Brain pericyte (primary cell): ENCODE results near the gene OLA1.
A peak's percentile ranks its signal among the peaks of the same experiment; 100 is the strongest.

ENCODE experiments used
- DNase-seq: peaks from one replicate; pipeline ENCODE4 v3.0.0-alpha.2; 2012; ENCODE audit warnings: low read depth, low spot score

OLA1 gene

DNA sequence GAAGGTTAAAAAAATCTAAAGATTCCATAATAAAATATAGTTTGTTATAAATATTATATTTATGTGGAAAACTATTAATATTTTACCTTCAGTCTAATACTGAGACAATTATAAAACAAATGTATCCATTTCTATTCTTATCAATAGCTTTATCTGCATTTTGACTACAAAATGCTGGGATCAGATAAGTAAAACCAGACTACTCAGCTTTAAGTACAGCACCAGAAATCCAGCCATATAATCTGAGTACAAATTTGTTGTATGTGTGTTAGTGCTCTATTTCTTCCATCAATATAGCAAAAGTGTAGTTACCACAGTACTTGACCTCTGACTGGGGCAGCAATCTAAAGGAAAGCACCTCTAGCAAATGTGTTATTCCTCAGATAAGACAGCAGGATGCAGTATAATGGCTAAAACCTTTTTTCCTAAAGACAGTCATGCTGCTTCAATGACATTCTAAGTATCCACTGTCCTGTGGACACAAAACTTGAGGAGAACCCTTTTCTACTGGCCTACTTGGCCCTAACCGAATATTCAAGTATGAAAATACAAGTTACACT, 68.1 kb downstream of the OLA1 start:
- no peak for DNase-seq

DNA sequence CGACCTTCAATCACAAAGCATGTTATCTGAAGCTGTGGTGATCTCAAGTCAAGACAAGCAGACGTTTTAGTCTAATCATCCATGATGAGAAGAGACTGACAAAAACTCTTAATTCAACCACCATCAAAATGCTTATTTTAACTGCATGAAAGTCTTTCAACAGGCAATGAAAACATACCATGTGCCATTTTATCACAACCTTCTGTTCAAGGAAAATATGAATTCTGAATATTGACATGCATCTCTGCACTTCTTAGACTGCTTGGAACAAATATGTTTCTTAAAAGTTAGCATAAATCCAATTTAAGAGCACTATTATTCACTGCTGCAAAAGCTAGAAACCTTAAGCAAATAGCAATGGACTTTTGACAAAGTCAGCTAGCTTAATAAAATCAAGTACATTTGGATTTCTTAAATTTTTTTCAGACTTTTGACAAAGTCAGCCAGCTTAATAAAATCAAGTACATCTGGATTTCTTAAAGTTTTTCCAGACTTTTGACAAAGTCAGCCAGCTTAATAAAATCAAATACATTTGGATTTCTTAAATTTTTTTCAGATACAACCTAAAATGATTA, 70.9 kb downstream of the OLA1 start:
- DNase-seq: no peak

DNA sequence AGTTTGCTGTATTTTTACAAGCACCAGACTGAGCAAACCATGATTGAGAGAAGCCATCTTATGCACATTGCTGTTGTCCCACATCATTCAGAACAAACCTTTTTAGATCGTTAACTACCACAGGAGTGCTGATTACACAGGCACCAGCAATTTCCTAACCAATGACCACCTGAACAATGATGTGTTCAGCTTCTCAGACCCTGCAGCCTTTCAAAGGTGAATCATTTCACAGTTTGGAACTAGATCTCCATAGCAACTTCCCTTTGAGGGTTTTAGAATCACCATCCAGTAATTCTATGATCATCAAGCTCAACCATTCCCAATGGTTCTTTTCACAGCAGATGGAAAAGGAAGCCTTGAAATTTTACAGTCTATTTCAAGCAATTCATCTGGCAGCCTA, 71.4 kb downstream of the OLA1 start:
- no peak for DNase-seq

DNA sequence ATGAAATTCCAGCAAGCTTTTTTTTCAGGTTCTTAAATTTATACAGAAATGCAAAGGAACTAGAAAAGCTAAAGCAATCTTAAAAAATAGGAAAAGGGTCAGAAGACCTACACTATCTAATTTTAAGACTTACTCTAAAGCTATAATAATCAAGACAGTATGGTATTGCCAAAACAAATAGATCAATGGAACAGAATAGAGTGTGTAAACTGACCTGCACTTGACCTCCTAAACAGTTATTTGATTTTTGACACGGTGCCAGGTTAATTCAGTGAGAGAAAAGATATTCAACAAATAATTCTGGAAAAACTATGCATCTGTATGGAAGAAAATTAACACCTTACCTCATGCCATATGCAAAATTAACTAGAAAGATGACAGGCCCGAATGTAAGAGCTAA, 73.6 kb downstream of the OLA1 start:
- no peak for DNase-seq

DNA sequence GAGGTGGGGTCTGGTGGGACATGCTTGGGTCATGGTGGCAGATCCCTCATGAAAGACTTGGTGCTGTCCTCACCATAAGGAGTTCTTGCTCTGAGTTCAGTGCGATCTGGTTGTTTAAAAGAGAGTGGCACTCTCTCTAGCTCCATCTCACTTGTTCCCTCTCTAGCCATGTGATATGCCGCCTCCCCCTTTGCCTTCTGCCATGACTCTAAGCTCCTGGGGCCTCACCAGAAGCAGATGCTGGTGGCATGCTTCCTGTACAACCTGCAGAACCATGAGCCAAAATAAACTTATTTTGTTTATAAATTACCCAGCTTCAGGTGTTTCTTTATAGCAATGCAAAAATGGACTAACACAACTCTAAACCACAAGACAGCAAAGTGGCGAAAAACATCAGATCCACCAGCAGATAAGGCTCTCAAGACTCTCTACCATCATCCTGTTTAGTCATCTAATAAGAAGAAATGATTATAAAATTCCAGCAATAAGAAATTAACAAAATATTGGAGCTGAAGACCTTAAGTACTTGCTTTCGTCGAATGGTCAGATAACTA, 75.5 kb downstream of the OLA1 start:
- DNase-seq: no peak

DNA sequence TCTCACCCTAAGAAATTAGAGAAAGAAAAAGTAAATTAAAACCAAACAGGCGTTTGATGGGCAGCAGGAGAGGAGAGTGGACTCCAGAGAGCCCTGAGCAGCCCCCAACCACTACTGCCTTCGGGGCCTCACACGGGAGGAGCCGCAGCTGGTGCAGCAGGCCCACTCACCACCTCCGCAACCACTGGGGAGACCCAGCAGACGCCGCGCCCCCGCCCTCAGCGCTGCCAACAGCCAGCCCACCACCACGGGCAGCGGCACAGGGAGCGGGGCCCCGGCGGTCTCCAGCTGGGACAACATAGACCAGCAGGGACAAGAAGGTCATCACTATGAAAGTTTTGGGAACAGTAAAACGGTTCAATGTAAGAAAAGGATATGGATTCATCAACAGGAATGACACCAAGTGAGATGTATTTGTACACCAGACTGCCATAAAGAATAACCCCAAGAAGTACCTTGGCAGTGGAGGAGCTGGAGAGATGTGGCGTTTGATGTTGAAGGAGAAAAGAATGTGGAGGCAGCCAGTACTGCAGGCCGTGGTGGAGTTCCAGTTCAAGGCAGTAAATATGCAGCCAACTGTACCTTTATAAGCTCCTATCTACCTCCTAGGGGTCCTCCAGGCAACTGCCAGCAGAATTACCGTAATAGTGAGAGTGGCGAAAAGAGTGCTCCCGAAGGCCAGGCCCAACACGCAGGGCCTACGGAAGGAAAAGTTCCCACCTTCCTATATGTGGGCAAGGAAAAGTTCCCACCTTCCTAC, 76.5 kb downstream of the OLA1 start:
- DNase-seq: no peak

DNA sequence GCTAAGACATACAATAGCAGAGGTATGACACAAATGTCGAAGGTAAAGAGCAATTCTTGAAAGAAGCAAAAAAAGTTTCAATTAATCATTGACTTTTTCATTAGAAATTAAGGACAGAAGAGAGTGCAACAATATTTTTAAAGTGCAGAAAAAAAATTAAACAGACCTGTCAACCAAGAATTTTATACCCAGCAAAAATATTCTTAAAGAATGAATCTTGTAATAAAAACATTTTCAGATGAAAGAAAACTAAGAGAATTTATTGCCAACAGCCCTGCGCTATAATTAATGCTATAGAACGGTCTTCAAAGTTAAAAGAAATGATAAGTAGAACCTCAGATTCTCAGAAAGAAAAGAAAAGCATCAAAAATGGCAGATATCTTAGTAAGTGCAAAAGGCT, 79.0 kb downstream of the OLA1 start:
- DNase-seq: no peak

DNA sequence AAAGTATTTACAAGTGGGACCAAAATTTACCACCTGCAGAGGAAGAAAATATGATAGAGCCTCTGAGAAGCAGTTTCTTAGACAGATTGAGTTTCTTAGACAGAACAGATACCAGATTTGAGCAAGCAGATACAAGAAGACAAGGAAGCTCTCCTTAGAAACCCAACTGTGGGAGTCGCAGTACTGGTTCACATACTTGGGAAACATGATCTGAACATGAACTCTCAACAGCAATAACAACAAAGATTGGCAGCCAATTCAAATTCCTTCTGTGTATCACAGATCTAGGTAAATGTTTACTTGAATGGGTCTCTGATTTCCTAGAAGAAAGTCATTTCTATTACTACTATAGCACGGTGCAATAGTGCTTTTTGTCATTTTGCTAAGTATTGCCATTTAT, 82.1 kb downstream of the OLA1 start:
- DNase-seq: no peak

DNA sequence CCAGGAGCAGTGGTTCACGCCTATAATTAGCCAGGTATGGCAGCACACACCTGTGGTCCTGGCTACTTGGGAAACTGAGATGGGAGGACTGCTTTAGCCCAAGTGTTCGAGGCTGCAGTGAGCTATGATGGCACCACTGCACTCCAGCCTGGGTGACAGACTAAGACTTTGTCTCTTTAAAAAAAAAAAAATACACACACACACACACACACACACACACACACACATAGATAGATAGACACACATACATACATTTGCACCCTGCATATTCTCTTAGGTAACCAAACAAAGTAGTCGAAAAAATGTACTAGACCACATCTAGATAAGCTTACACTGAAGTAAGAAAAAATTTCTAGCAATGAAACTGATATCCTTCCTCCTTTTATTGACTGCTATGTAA, 86.8 kb downstream of the OLA1 start:
- DNase-seq: no peak

DNA sequence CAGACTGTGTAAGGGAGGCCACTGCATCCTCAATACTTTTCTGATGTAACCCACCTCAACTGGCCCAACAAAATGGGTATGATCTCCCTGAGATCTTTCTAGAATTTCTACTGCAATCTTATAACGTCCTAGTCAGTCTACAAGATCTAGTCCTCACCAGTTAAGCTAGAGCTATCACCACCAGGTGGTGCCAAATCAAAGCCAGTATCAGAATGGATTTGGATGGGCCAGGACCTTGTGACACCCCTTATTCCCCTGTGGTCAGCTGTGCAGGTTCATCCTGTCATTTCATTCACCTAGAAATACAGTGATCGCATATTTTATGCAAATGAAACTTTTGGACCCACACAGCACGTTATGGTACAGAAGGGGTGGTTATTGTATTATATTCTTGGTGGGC, 90.3 kb downstream of the OLA1 start:
- no peak for DNase-seq

DNA sequence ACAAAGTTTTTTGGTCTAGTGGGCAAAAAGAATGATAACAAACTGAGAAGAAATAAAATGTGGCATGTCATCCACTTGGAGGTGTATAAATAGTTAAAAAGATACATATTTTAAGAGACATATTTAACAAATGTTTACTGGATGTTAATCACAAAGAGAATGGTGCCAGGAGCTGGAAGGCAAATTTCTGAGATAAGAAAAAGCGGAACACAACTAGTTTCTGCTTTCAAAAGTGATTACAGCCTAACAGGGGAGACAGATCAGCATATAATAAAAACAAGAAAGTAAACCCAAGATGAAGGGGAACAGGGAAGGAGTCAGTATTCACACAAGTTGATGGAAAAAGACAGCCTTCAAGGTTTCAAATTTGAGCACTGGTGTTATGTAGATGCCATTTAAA, 91.3 kb downstream of the OLA1 start:
- DNase-seq: no peak

DNA sequence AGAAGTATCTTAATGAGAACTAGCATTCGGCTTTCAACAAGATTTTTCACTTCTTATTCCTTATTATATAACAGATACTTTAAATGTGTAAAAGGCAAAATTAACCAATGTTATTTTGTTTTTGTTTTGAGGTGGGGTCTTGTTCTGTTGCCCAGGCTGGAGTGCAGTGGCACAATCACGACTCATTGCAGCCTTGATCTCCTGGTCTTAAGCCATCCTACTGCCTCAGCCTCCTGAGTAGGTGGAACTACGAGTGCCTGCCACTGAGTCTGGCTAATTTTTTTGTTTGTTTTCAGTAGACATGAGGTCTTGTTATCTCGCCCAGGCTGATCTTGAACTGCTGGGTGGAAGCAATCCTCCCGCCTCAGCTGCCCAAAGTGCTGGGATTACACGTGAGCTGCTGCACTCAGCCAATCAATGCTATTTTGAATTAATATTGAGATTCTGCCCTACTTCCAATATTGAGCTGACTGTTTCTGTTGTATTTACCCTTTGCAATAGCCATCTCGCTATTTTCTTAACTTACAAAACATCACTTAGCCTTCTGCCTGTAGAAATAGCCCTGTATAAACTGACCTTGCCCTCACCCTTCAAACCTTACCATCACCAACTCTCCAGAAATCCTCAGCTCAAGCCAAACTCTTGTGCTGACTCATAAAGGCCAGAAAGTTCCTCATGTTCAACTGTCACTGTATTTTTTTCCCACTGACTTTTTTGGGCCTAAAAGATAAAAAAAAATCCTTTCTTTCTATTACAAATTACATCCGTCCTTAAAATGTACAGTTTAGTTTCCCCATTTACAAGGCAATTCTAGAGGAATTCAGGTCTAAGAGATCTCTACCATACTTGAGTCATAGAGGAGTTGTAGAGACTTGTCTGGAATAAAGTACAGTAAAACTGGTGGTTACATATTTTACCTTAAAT, 94.3 kb downstream of the OLA1 start:
- DNase-seq: peak; percentile 69

DNA sequence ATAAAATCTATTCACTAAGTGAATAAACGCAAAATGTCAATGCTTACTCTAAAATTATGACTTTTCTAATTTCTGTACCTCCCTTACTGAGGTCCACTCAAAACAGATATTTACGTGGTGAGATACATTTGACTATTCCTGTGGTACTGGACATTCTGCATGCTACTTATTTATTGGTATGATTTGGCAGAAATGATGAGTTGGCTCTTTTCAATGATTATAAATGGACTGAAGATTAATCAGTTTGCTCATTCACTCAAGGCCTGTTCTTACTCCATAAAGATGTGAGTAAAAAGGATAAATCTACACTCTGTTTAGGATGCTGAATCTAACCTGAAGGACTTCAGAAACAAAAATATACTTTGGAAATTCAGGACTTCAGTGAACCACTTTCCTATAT, 98.8 kb downstream of the OLA1 start:
- no peak for DNase-seq

DNA sequence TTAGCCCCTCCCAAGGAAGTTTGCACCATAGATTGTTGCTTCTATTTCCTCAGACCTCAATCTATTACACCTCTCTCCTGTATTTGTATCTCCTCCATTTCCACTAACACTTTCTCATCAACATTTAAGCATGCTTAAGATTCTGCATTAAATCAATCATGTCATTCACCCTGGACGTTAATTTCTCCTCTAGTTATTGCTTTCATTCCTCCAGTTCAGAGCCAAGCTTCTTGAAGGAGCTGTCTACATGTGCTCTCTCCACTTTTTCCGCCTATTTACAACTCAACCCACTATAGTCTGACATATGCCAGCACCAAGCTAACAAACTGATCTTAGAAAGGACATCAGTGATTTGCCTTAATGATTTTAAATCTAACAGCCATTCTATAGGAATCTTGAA, 99.5 kb downstream of the OLA1 start:
- DNase-seq: no peak

DNA sequence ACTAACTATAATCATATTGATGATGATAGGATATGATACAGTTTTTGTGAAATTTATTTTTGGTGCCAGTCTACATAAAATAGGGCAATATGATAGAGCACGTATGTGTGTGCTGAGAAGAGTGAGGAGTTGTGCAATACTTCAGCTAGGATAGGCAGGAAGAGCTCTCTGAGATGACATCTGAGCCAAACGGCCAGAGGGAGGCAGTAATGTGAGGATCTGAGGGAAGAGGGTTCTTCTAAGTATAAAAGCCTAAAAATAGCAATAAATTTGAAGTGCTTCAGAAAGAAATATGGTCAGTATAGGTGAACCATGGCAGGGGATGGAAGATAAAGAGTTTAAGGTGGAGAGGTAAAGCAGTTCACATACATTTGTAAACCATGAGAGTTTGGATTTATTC, 102.5 kb downstream of the OLA1 start:
- DNase-seq: no peak

DNA sequence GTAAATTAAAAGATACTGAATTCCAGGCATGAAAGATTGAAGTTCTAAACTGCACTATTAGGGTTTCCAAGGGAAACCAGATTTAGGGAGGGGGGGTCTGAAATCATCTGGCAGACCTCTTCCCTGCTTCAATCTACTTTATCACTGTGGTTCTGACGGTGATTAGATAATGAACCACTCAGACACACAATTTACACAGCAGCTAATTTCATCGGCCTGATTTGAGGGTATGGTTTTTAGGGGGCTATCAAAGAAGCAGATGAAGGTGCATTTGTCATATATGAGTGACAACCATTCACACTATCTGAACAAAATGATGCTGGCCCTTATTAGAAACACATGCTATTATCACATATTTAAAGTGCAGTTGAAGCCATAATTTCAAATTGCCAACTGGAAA, 106.0 kb downstream of the OLA1 start:
- no peak for DNase-seq

DNA sequence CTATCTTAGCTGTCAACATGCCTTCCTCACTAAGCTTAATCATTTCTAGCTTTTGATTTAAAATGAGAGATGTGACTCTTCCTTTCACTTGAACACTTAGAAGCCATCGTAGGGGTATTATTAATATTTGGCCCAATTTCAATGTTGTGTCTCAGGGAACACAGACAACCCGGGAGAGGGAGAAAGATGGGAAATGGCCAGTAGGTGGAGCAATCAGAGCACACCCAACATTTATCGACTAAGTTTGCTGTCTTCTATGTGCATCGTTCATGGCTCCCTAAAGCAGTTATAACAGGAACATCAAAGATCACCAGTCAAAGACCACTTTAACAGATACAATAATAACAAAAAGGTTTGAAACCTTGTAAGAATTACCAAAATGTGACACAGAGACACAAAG, 110.2 kb downstream of the OLA1 start:
- DNase-seq: no peak

DNA sequence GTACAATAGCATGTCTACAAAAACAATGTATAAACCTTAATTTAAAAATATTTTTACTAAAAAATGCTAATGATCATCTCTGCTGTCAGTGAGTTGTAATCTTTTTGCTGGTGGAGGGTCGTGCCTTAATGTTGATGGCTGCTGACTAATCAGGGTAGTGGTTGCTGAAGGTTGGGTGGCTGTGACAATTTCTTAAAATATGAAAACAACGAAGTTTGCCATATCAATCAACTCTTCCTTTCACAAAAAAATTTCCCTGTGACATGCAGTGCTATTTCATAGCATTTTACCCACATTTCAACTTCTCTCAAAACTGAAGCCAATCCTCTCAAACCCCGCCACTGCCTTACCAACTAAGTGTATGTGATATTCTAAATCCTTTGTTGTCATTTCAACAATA, 112.4 kb downstream of the OLA1 start:
- no peak for DNase-seq

DNA sequence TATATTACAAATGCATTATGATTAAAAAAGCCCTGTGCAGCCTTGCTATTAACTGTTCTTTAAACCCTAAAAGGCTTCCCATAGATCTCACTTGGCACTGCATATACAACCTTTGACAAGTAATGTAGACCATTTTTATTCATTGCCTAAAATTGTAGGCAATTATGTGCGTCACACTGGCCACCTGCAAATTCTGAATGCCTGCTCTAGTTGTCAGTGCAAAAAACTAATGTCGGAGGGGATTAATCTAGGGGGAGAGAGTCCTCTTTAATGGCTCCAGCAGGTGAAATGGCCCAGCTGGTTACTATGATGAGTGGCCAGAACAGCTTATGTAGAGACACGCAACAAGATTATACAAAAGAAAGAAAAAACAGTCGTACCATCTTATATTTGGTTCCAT, 123.2 kb downstream of the OLA1 start:
- DNase-seq: no peak

DNA sequence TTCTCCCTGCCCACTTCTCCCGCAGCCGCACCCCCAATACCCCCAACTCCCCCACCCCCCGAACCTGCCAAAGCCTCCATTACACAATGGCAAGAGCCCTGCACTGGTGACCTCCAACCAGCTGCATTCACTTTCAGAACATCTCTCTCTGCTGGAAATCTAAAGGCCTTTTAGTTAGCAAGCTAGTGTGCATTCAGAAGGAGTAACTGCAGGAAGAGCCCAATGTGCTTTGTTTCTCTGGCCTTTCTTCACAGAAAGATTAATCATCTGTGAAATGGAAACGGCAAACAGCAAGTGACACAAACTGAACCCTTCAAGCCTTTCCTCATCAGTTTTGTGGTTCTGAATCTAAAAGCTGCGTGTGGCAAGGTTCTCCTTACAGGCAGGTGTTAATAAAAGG, 124.2 kb downstream of the OLA1 start:
- DNase-seq: no peak

DNA sequence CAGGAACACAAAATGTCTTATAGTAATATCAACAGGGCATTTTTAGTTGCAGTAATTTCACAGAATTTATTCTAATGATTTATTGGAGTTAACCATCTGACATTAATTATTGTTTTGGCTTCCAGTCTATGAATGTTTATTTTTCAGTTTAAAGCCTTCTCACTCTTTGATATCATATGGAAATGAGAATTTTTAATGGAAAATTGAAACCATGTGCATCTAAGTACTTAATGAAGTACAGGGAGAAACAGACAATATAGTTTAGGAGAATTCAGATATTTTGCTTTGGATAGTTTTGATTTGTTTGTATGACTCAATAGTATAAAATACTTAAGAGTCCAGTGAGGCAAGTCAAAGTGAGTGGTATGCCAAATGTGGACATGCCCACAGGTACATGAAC, 126.1 kb downstream of the OLA1 start:
- no peak for DNase-seq

DNA sequence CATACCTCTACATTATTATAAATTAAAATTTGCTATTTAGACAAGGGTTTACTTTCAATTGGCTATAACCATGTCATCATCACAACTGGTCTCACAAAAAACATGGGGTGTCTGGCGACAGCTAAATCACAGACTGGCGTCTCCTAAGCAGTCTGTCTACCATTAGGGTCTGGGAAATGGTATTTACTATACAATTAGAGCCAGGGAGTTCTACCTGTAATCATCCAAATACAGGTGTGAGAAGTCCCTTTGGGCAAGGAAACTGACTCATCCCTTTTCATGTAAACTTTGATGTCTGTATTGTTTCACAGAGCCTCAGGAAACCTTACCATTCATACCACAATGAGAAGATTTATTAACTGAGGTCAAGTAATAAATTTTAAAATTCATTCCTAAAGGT, 126.7 kb downstream of the OLA1 start:
- no peak for DNase-seq
